ENCODE measurements around the gene EMID1.

DNA sequence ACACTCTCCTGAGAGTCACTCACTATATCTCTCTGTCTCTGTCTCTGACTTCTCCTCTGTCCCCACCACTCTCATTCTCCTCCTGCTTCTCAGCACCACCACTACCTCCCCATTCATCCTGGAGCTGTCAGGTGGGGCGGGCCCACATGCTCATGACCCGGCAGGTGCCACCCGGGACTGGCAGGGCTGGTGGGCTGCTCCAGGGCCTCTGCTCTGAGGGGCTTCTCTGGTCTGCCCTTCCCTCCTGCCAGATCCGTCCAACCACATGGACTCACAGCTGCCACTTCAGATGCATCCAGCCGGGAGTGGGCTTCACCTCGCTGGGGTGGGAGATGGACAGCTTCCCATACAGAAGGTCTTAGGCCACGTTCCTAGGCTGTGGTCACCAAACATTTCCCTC is 4.8 kb upstream of the EMID1 start:
- TF ChIP-seq, protein P1, sequence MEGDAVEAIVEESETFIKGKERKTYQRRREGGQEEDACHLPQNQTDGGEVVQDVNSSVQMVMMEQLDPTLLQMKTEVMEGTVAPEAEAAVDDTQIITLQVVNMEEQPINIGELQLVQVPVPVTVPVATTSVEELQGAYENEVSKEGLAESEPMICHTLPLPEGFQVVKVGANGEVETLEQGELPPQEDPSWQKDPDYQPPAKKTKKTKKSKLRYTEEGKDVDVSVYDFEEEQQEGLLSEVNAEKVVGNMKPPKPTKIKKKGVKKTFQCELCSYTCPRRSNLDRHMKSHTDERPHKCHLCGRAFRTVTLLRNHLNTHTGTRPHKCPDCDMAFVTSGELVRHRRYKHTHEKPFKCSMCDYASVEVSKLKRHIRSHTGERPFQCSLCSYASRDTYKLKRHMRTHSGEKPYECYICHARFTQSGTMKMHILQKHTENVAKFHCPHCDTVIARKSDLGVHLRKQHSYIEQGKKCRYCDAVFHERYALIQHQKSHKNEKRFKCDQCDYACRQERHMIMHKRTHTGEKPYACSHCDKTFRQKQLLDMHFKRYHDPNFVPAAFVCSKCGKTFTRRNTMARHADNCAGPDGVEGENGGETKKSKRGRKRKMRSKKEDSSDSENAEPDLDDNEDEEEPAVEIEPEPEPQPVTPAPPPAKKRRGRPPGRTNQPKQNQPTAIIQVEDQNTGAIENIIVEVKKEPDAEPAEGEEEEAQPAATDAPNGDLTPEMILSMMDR (IDR thresholded peaks at IDR 0.05), result no peak
- no peak for TF ChIP-seq POLR2A (IDR thresholded peaks at IDR 0.05)
